Measurements from ENCODE around the gene WNT10A. TPM values are rescaled to one million over a fixed set of nuclear protein-coding genes. Genes with fewer than 3 reads are reported as not detected.

WNT10A gene
- total and polyA plus RNA-seq, 12 donors, result 0.01 to 0.56 (median 0.18) TPM; not detected in 8

DNA sequence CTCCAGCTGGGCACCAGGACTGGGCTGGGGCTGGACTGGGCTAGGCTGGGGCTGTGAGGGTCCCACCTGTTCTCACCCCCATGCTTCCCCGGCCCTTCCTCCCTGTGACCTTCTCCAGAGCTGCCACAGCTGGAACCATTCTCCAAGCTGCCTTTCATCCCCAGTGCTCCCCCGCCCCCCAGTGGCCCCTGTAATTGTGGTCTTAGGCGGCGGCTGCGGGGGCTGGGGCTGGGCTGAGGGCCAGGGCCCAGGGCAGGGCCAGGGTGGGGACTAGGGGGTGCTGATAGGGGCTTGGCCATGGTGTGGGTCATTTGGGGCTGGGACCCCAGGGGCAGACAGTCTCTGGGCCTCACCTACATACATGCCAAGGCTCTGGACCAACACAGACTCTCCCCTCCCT, 2.8 kb upstream of the WNT10A start:
- 26 to 32% methylated on average over 5 of the region's 5 CpGs for WGBS, 2 donors
- H3K27me3 ChIP-seq, result peaks cover 27 to 100% (median 99%) of the 10 kb centered on the region in 7 donors

DNA sequence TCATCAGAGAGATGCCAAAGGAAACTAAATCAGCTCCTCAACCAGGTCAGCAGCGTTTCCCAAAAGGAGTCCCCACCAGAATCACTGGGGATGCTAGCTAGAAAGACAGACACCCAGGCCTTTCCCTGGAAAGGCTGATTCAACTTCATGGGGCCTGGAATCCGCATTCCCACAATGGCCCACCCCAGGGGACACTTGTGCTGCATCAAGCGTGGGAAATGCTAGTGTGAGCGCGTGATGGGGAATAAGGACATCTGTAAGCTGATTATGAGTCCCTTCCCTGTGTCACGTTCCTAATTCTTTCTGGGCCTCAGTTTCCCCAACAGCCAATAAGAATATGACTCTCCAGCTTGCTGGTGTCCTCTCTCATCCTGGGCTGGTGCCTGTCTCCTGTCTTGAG, 2.2 kb upstream of the WNT10A start:
- H3K27me3 ChIP-seq, result peaks cover 23 to 100% (median 99%) of the 10 kb centered on the region in 7 donors
- no peaks in the 10 kb centered on the region for H3K36me3 ChIP-seq
- TF ChIP-seq, protein P1, sequence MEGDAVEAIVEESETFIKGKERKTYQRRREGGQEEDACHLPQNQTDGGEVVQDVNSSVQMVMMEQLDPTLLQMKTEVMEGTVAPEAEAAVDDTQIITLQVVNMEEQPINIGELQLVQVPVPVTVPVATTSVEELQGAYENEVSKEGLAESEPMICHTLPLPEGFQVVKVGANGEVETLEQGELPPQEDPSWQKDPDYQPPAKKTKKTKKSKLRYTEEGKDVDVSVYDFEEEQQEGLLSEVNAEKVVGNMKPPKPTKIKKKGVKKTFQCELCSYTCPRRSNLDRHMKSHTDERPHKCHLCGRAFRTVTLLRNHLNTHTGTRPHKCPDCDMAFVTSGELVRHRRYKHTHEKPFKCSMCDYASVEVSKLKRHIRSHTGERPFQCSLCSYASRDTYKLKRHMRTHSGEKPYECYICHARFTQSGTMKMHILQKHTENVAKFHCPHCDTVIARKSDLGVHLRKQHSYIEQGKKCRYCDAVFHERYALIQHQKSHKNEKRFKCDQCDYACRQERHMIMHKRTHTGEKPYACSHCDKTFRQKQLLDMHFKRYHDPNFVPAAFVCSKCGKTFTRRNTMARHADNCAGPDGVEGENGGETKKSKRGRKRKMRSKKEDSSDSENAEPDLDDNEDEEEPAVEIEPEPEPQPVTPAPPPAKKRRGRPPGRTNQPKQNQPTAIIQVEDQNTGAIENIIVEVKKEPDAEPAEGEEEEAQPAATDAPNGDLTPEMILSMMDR (IDR thresholded peaks at IDR 0.05), result no peak
- intact Hi-C loops (cut with DNase I), result loop anchor here in 1 of 10 donors (10.0 kb wide), 1 partner anchor 276 kb away; no protein-coding TSS in a partner anchor
- 20 to 43% methylated on average over 6 of the region's 6 CpGs for WGBS, 2 donors
- no peak for DNase-seq
- no peak overlapping the region for H3K4me3 ChIP-seq
- H3K9me3 ChIP-seq, result no peaks in the 10 kb centered on the region
- H3K27ac ChIP-seq, result no peak overlapping the region
- peaks cover 0 to 32% (median 23%) of the 10 kb centered on the region in 9 donors for H3K4me1 ChIP-seq
- ATAC-seq, result no peak

More for the DNA sequence above, 2.8 kb upstream of the WNT10A start:
- Histone ChIP-seq H3K9me3 (no peaks in the 10 kb centered on the region), H3K36me3 (no peaks in the 10 kb centered on the region), H3K27ac (no peak overlapping the region), H3K4me1 (peaks cover 0 to 31% (median 21%) of the 10 kb centered on the region in 9 donors), H3K4me3 (no peak overlapping the region)
- intact Hi-C loops (cut with DNase I), result loop anchor here in 3 of 10 donors (2.0 to 10.0 kb wide), 2 partner anchors 21 to 277 kb away; no protein-coding TSS in a partner anchor
- no peak for ATAC-seq
- no peak for DNase-seq
- TF ChIP-seq, protein P1 (IDR thresholded peaks at IDR 0.05), result no peak

DNA sequence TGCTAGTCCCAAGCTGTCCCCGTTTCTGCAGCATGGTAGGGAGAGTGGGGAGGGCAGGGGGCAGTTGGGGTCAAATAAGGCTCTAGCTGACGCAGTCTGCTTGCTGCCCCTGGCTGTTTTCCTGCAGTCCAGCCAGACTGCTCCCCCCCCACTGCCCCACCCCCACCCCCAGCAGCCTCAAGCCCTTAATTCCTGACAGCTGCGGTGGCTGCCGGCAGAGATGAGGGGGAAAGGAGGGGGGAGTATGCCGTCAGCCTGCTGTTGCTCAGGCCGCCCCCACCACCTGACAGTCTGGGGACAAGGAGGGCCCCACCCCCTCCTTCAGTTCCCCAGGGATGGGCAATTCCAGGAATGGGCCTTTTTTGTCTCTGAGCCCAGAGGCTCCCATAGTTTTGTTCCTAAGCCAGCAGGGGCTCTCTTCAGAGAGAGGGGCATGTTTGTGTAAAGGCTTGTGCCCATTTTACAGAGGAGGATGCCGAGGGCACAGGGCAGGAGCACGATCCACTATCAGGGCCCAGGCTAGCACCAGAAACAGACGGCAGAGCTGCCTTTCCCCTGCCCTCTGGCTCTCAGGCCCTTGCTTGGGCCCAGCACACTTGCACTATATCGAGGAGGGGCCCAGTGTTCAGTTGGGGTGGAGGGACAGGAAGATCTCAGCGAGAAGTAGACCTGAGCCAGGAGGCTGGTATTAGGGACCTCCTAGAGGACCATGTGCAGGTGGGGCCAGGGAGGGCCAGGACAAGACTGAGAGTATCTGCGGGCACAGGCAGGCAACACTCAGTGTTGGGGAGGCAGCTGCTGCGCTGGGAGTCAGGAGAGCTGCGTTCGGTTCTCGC, 1.5 kb upstream of the WNT10A start:
- intact Hi-C loops (cut with DNase I), result loop anchor here in 1 of 10 donors (10.0 kb wide), 1 partner anchor 276 kb away; no protein-coding TSS in a partner anchor
- Histone ChIP-seq H3K9me3 (no peaks in the 10 kb centered on the region), H3K4me1 (peaks cover 0 to 31% (median 26%) of the 10 kb centered on the region in 9 donors), H3K36me3 (no peaks in the 10 kb centered on the region), H3K27me3 (peaks cover 24 to 100% (median 99%) of the 10 kb centered on the region in 7 donors), H3K27ac (no peak overlapping the region), H3K4me3 (no peak overlapping the region)
- ATAC-seq (peak in 1 of 8 donors; percentile 11), DNase-seq (no peak)
- TF ChIP-seq, protein P1 (IDR thresholded peaks at IDR 0.05), result no peak
- 21 to 24% methylated on average over 15 to 16 of the region's 16 CpGs for WGBS, 2 donors

DNA sequence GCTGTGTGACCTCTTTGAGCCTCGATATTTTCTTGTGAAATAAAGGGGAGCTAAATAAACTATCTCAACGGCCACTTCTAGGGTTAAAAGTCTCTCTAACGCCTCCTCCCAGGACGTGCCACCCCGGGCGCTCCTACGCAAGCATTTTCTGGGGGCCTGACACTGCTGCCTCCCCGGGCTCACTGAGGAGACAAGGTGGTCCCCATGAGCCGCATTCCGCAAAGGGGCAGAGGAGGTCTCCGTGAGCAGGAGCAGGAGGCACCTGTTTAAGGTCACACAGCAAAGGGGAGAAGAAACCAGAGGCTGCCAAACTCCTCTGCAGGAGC, 913 bp upstream of the WNT10A start:
- DNase-seq, result no peak
- ATAC-seq, result no peak
- Histone ChIP-seq H3K27ac (no peak overlapping the region), H3K4me1 (peaks cover 0 to 31% (median 26%) of the 10 kb centered on the region in 9 donors), H3K9me3 (no peaks in the 10 kb centered on the region), H3K4me3 (peak overlapping the region in 1 of 10 donors; percentile 39), H3K27me3 (peaks cover 24 to 100% (median 97%) of the 10 kb centered on the region in 7 donors), H3K36me3 (no peaks in the 10 kb centered on the region)
- WGBS, 2 donors, result 10 to 14% methylated on average over 11 of the region's 11 CpGs
- intact Hi-C loops (cut with DNase I), result loop anchor here in 1 of 10 donors (10.0 kb wide), 1 partner anchor 275 kb away; no protein-coding TSS in a partner anchor
- TF ChIP-seq, protein P1 (IDR thresholded peaks at IDR 0.05), result no peak
